PC-9 (cell line): Measurements from ENCODE around the gene UBE2QL1. TPM values are rescaled to one million over a fixed set of nuclear protein-coding genes. Genes with fewer than 3 reads are reported as not detected.

ENCODE experiments used
- BruUV-seq: library from RNA; stranded (reverse); fragments of 400-500 nt; replicated peaks from 2 replicates; lab custom pipeline; 2021; lab: Mats Ljungman, UMichigan
- CTCF ChIA-PET: fragments of 300-600 bp; sonication (Branson Sonifier 250); formaldehyde crosslinking; loops from one replicate; lab custom pipeline; 2022; ENCODE audit warnings: antibody characterized with exemption; lab: Charles Lee
- POLR2A ChIA-PET: fragments of 300-600 bp; sonication (Branson Sonifier 250); formaldehyde crosslinking; loops from one replicate; lab custom pipeline; 2022; ENCODE audit warnings: antibody characterized with exemption; ENCODE audit not compliant: unreplicated experiment; lab: Charles Lee
- DNase-seq, 2 experiments: peaks; one replicate each; pipeline versions ENCODE4 v3.0.0 to v3.0.0-alpha.2; 2015 to 2022; ENCODE audit warnings: mixed read lengths in 1 of 2
- H2AFZ ChIP-seq: fragments of 200-600 bp; sonication (generic); 2 replicates; pipeline ENCODE4 v1.8.1; 2017; ENCODE audit warnings: antibody characterized with exemption
- H3F3A ChIP-seq: fragments of 200-600 bp; sonication (generic); 2 replicates; pipeline ENCODE4 v1.8.1; 2017; ENCODE audit warnings: antibody characterized with exemption, mild to moderate bottlenecking, low read depth; ENCODE audit not compliant: insufficient read depth
- H3K27ac ChIP-seq: fragments of 200-600 bp; sonication (generic); 2 replicates; pipeline ENCODE4 v1.6.1; 2016; ENCODE audit warnings: mixed run types
- H3K27me3 ChIP-seq: fragments of 200-600 bp; sonication (generic); 2 replicates; pipeline ENCODE4 v1.6.1; 2016; ENCODE audit warnings: low read depth, mixed run types; ENCODE audit not compliant: insufficient read depth
- H3K36me3 ChIP-seq: fragments of 200-600 bp; sonication (generic); 2 replicates; pipeline ENCODE4 v1.6.1; 2016; ENCODE audit warnings: low read depth, mixed run types
- H3K4me1 ChIP-seq: fragments of 200-600 bp; sonication (generic); replicated peaks from 2 replicates; pipeline ENCODE4 v1.6.1; 2016; ENCODE audit warnings: mixed run types; ENCODE audit not compliant: insufficient read depth
- H3K4me2 ChIP-seq: fragments of 200-600 bp; sonication (generic); 2 replicates; pipeline ENCODE4 v1.6.1; 2017; ENCODE audit warnings: mixed run types
- H3K4me3 ChIP-seq: fragments of 200-600 bp; sonication (generic); 2 replicates; pipeline ENCODE4 v1.6.1; 2016; ENCODE audit warnings: mixed run types
- H3K79me2 ChIP-seq: fragments of 200-600 bp; sonication (generic); 2 replicates; pipeline ENCODE4 v1.6.1; 2017; ENCODE audit warnings: low read depth, mixed run types
- H3K9me2 ChIP-seq: fragments of 200-600 bp; sonication (generic); 2 replicates; pipeline ENCODE4 v1.8.1; 2017; ENCODE audit warnings: mild to moderate bottlenecking; ENCODE audit not compliant: insufficient read depth
- H3K9me3 ChIP-seq: fragments of 200-600 bp; sonication (generic); 2 replicates; pipeline ENCODE4 v1.8.1; 2016; ENCODE audit warnings: low read depth; ENCODE audit not compliant: insufficient read depth
- H4K20me1 ChIP-seq: fragments of 200-600 bp; sonication (generic); 2 replicates; pipeline ENCODE4 v1.8.1; 2017; ENCODE audit not compliant: insufficient read depth
- CTCF ChIP-seq: fragments of 200-600 bp; sonication (generic); conservative IDR thresholded peaks from 2 replicates; pipeline ENCODE4 v1.6.1; 2017; ENCODE audit warnings: mixed run types, antibody characterized with exemption, mild to moderate bottlenecking, moderate library complexity
- EZH2 ChIP-seq: fragments of 200-600 bp; sonication (generic); IDR thresholded peaks from 2 replicates; pipeline ENCODE4 v1.8.0; 2017; ENCODE audit warnings: antibody characterized with exemption, low read depth
- intact Hi-C: fragments of 100-400 bp; cut with micrococcal nuclease; formaldehyde crosslinking; loops from one replicate; pipeline ENCODE4 v1.10.0; 2022; ENCODE audit not compliant: unreplicated experiment
- total RNA-seq: library from RNA; stranded (reverse); gene quantifications from 2 replicates; pipeline ENCODE4 v1.2.3, GENCODE V29; 2021

UBE2QL1 gene
- total RNA-seq, 1 experiment from 2014 or later, result not detected

- DNase-seq, result no peak
- Histone ChIP-seq H3K79me2 (no peaks in the 10 kb centered on the region), H2AFZ (no peak overlapping the region), H3K27ac (no peak overlapping the region), H3K36me3 (no peaks in the 10 kb centered on the region), H3F3A (no peaks in the 10 kb centered on the region), H3K9me2 (no peaks in the 10 kb centered on the region), H3K4me2 (no peak overlapping the region), H3K4me1 (no peaks in the 10 kb centered on the region), H3K27me3 (peaks cover 83% of the 10 kb centered on the region), H3K4me3 (no peak overlapping the region), H4K20me1 (no peaks in the 10 kb centered on the region), H3K9me3 (no peaks in the 10 kb centered on the region)
- no peak for TF ChIP-seq CTCF
- no peak for TF ChIP-seq EZH2
- intact Hi-C loops, result no loop called here
- BruUV-seq, result no TSS peak
- ChIA-PET CTCF (no interaction called here), POLR2A (no interaction called here)
Measured at GRCh38 chr5:6542421-6543345, 94.0 kb downstream of the UBE2QL1 start.

- Histone ChIP-seq H3K36me3 (no peaks in the 10 kb centered on the region), H3K27me3 (peaks cover 87% of the 10 kb centered on the region), H3K79me2 (no peaks in the 10 kb centered on the region), H3K27ac (no peak overlapping the region), H3F3A (no peaks in the 10 kb centered on the region), H3K4me2 (no peak overlapping the region), H4K20me1 (no peaks in the 10 kb centered on the region), H3K9me3 (no peaks in the 10 kb centered on the region), H3K9me2 (no peaks in the 10 kb centered on the region), H3K4me1 (no peaks in the 10 kb centered on the region), H3K4me3 (no peak overlapping the region), H2AFZ (no peak overlapping the region)
- no TSS peak for BruUV-seq
- DNase-seq, result no peak
- ChIA-PET CTCF (no interaction called here), POLR2A (no interaction called here)
- TF ChIP-seq EZH2 (no peak), CTCF (no peak)
- intact Hi-C loops, result no loop called here
Measured at GRCh38 chr5:6543346-6543730, 94.7 kb downstream of the UBE2QL1 start.

- no peak for DNase-seq
- Histone ChIP-seq H3K4me3 (no peak overlapping the region), H3K79me2 (no peaks in the 10 kb centered on the region), H3K9me2 (no peaks in the 10 kb centered on the region), H3K4me1 (no peaks in the 10 kb centered on the region), H3K36me3 (no peaks in the 10 kb centered on the region), H3K4me2 (no peak overlapping the region), H4K20me1 (no peaks in the 10 kb centered on the region), H3K9me3 (no peaks in the 10 kb centered on the region), H3F3A (no peaks in the 10 kb centered on the region), H2AFZ (no peak overlapping the region), H3K27ac (no peak overlapping the region), H3K27me3 (peaks cover 94% of the 10 kb centered on the region)
- no TSS peak for BruUV-seq
- ChIA-PET POLR2A (no interaction called here), CTCF (no interaction called here)
- intact Hi-C loops, result no loop called here
- TF ChIP-seq CTCF (no peak), EZH2 (no peak)
Measured at GRCh38 chr5:6543830-6544560, 95.3 kb downstream of the UBE2QL1 start.

Other genes with a start within 250 kb of the UBE2QL1 start
- 81.8 and 82.0 TPM in 2 replicates for gene MED10, start 70.3 kb upstream of the UBE2QL1 start, total RNA-seq
- 148 and 155 TPM in 2 replicates for gene NSUN2, start 184.2 kb downstream of the UBE2QL1 start, total RNA-seq
- 52.3 and 56.7 TPM in 2 replicates for gene SRD5A1, start 184.6 kb downstream of the UBE2QL1 start, total RNA-seq